HepG2 (cell line): Measurements from ENCODE around the gene MRPL14. TPM values are rescaled to one million over a fixed set of nuclear protein-coding genes. Genes with fewer than 3 reads are reported as not detected.

Experiments used
- MED1 ChIP-seq: sonication (generic); formaldehyde crosslinking; IDR thresholded peaks from 2 replicates; pipeline ENCODE4 v1.4.0; 2020; ENCODE audit warnings: missing genetic modification reagents
- SNAI1 ChIP-seq: sonication (generic); formaldehyde crosslinking; IDR thresholded peaks from 2 replicates; pipeline ENCODE4 v1.5.0; 2020; ENCODE audit warnings: mild to moderate bottlenecking, missing genetic modification reagents, borderline replicate concordance
- SRF ChIP-seq: IDR thresholded peaks from 2 replicates; pipeline ENCODE4 v1.6.1; 2011; ENCODE audit warnings: mild to moderate bottlenecking, low read depth, low read length, moderate library complexity
- THYN1 ChIP-seq: sonication (generic); formaldehyde crosslinking; IDR thresholded peaks from 2 replicates; pipeline ENCODE4 v1.8.1; 2023; ENCODE audit warnings: low read depth, mild to moderate bottlenecking, moderate library complexity, missing genetic modification reagents, borderline replicate concordance
- ZNF318 ChIP-seq: sonication (generic); formaldehyde crosslinking; IDR thresholded peaks from 2 replicates; pipeline ENCODE4 v1.4.0; 2020; ENCODE audit warnings: mild to moderate bottlenecking, missing genetic modification reagents
- ZNF576 ChIP-seq: sonication (generic); formaldehyde crosslinking; IDR thresholded peaks from 2 replicates; pipeline ENCODE4 v1.4.0; 2020; ENCODE audit warnings: mild to moderate bottlenecking, missing genetic modification reagents
- polyA plus RNA-seq, 8 experiments: library from polyadenylated mRNA; depleted of rRNA in 3 of 8; stranded (reverse) in 7 of 8; unstranded in 1 of 8; fragments of >200 nt; fragmentation: Illumina TruSeq in 4 of 8; extraction: Trizol in 4 of 8; gene quantifications; 2 replicates each; pipeline versions ENCODE4 v1.2.1 to v1.2.3, GENCODE V29; 2011 to 2016; ENCODE audit warnings: low read depth in 4 of 8, missing spikeins in 1 of 8, mixed read lengths in 1 of 8; ENCODE audit not compliant: insufficient read depth in 1 of 8
- total RNA-seq, 5 experiments: library from RNA; depleted of rRNA; stranded (reverse); fragments of >200 nt; fragmentation: Illumina TruSeq; extraction: Trizol; gene quantifications; 2 replicates each; pipeline ENCODE4 v1.2.3, GENCODE V29; 2016; ENCODE audit warnings: low read depth in 1 of 5
- TF ChIP-seq, protein P1 (sequence below): sonication (generic); formaldehyde crosslinking; IDR thresholded peaks from 2 replicates; pipeline ENCODE4 v1.4.0; 2020; ENCODE audit warnings: missing genetic modification reagents, borderline replicate concordance
- TF ChIP-seq, protein P2 (sequence below), 2 experiments: sonication (generic) in 1 of 2; formaldehyde crosslinking in 1 of 2; IDR thresholded peaks; 2 replicates each; pipeline versions ENCODE4 v1.4.0 to v1.6.1; 2016 to 2020; ENCODE audit warnings: borderline replicate concordance in 1 of 2, low read depth in 1 of 2, mild to moderate bottlenecking in 1 of 2, missing genetic modification reagents in 1 of 2

The MRPL14 gene
- total and polyA plus RNA-seq, 2 of the 13 experiments (the other 11 are each of a cell fraction or from before 2014, with no cell fraction given): 157 to 178 TPM

GRCh38 chr6:44064089-44064947 lies 62.9 kb downstream of the MRPL14 start (continued):
- TF ChIP-seq, protein P1, sequence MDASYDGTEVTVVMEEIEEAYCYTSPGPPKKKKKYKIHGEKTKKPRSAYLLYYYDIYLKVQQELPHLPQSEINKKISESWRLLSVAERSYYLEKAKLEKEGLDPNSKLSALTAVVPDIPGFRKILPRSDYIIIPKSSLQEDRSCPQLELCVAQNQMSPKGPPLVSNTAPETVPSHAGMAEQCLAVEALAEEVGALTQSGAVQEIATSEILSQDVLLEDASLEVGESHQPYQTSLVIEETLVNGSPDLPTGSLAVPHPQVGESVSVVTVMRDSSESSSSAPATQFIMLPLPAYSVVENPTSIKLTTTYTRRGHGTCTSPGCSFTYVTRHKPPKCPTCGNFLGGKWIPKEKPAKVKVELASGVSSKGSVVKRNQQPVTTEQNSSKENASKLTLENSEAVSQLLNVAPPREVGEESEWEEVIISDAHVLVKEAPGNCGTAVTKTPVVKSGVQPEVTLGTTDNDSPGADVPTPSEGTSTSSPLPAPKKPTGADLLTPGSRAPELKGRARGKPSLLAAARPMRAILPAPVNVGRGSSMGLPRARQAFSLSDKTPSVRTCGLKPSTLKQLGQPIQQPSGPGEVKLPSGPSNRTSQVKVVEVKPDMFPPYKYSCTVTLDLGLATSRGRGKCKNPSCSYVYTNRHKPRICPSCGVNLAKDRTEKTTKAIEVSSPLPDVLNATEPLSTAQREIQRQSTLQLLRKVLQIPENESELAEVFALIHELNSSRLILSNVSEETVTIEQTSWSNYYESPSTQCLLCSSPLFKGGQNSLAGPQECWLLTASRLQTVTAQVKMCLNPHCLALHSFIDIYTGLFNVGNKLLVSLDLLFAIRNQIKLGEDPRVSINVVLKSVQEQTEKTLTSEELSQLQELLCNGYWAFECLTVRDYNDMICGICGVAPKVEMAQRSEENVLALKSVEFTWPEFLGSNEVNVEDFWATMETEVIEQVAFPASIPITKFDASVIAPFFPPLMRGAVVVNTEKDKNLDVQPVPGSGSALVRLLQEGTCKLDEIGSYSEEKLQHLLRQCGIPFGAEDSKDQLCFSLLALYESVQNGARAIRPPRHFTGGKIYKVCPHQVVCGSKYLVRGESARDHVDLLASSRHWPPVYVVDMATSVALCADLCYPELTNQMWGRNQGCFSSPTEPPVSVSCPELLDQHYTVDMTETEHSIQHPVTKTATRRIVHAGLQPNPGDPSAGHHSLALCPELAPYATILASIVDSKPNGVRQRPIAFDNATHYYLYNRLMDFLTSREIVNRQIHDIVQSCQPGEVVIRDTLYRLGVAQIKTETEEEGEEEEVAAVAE (CRISPR knock-in tag): 0 out of 2 replicates have a peak, but pooled peaks have one; percentile 35
- TF ChIP-seq ZNF318 (CRISPR knock-in tag) (no peak), MED1 (CRISPR knock-in tag) (0 out of 2 replicates have a peak, but pooled peaks have one; percentile 36), SNAI1 (CRISPR knock-in tag) (no peak), THYN1 (no peak), SRF (no peak), ZNF576 (CRISPR knock-in tag) (no peak)
- TF ChIP-seq, protein P2, sequence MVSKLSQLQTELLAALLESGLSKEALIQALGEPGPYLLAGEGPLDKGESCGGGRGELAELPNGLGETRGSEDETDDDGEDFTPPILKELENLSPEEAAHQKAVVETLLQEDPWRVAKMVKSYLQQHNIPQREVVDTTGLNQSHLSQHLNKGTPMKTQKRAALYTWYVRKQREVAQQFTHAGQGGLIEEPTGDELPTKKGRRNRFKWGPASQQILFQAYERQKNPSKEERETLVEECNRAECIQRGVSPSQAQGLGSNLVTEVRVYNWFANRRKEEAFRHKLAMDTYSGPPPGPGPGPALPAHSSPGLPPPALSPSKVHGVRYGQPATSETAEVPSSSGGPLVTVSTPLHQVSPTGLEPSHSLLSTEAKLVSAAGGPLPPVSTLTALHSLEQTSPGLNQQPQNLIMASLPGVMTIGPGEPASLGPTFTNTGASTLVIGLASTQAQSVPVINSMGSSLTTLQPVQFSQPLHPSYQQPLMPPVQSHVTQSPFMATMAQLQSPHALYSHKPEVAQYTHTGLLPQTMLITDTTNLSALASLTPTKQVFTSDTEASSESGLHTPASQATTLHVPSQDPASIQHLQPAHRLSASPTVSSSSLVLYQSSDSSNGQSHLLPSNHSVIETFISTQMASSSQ (IDR thresholded peaks at IDR 0.05; ENCODE audit: low read depth): no peak
- TF ChIP-seq, protein P2 (CRISPR knock-in tag; IDR thresholded peaks at IDR 0.05; ENCODE audit: borderline replicate concordance): no peak
